ENCODE measurements around the gene TIMM10B. TPM values are rescaled to one million over a fixed set of nuclear protein-coding genes. Genes with fewer than 3 reads are reported as not detected.

The TIMM10B gene
- total RNA-seq, 1 experiment from 2014 or later = 53.1 TPM

- H3K9me3 ChIP-seq = no peaks in the 10 kb centered on the region
- Mint-ChIP-seq H3K36me3 (ENCODE audit: insufficient read depth, unreplicated experiment) (peaks cover 6% of the 10 kb centered on the region), H3K27me3 (ENCODE audit: insufficient read depth, unreplicated experiment) (no peaks in the 10 kb centered on the region), H3K4me3 (ENCODE audit: unreplicated experiment) (no peak overlapping the region), H3K27ac (ENCODE audit: unreplicated experiment) (no peak overlapping the region), H3K9me3 (ENCODE audit: unreplicated experiment) (no peaks in the 10 kb centered on the region), H3K4me1 (ENCODE audit: low read depth, unreplicated experiment) (peaks cover 2% of the 10 kb centered on the region)
- no peak for DNase-seq
- intact Hi-C loops (cut with micrococcal nuclease; ENCODE audit: unreplicated experiment) = loop anchor here (1.0 to 5.0 kb wide), 5 partner anchors 73 to 226 kb away; partner anchors contain the start of gene MRPL17
- no peaks in the 10 kb centered on the region for H3K4me1 ChIP-seq
- POLR2A ChIA-PET = interaction anchor here (0.7 kb wide), 1 partner anchor 152 kb away, joined by 3 read pairs; the partner anchor contains the start of gene MRPL17
- no peak overlapping the region for H3K4me3 ChIP-seq (ENCODE audit: low read depth, low read length)
- CTCF ChIA-PET = interaction anchor here (0.6 to 2.1 kb wide), 22 partner anchors 10 to 625 kb away, joined by 3 to 26 read pairs (median 4); partner anchors contain the start of genes APBB1, MRPL17, TAF10 and TPP1
- H3K27me3 ChIP-seq (replicated peaks; ENCODE audit: control insufficient read depth, insufficient read depth, low read length) = no peaks in the 10 kb centered on the region
- BruUV-seq (replicated peaks) = no TSS peak
- TF ChIP-seq CTCF (IDR thresholded peaks at IDR 0.05; ENCODE audit: insufficient read depth in 1 of 2, low read depth in 1 of 2, low read length in 1 of 2, severe bottlenecking in 1 of 2, unreplicated experiment in 1 of 2) = no peak
- no peaks in the 10 kb centered on the region for H3K36me3 ChIP-seq (ENCODE audit: control insufficient read depth, insufficient read depth, low read length)
These were observed 49.5 kb downstream of the TIMM10B start for GRCh38 chr11:6530848-6531247.

- Mint-ChIP-seq H3K36me3 (ENCODE audit: insufficient read depth, unreplicated experiment) (peaks cover 6% of the 10 kb centered on the region), H3K27me3 (ENCODE audit: insufficient read depth, unreplicated experiment) (no peaks in the 10 kb centered on the region), H3K9me3 (ENCODE audit: unreplicated experiment) (no peaks in the 10 kb centered on the region), H3K4me3 (ENCODE audit: unreplicated experiment) (no peak overlapping the region), H3K4me1 (ENCODE audit: low read depth, unreplicated experiment) (peaks cover 6% of the 10 kb centered on the region), H3K27ac (ENCODE audit: unreplicated experiment) (no peak overlapping the region)
- BruUV-seq (replicated peaks) = no TSS peak
- Histone ChIP-seq H3K4me3 (ENCODE audit: low read depth, low read length) (no peak overlapping the region), H3K36me3 (ENCODE audit: control insufficient read depth, insufficient read depth, low read length) (no peaks in the 10 kb centered on the region), H3K9me3 (no peaks in the 10 kb centered on the region), H3K27me3 (replicated peaks; ENCODE audit: control insufficient read depth, insufficient read depth, low read length) (no peaks in the 10 kb centered on the region), H3K4me1 (peaks cover 4% of the 10 kb centered on the region; the same call in 1 of the 2 replicates)
- peak; percentile 74 to 80 for TF ChIP-seq CTCF (IDR thresholded peaks at IDR 0.05; ENCODE audit: insufficient read depth in 1 of 2, low read depth in 1 of 2, low read length in 1 of 2, severe bottlenecking in 1 of 2, unreplicated experiment in 1 of 2)
- intact Hi-C loops (cut with micrococcal nuclease; ENCODE audit: unreplicated experiment) = loop anchor here (1.0 to 5.0 kb wide), 5 partner anchors 73 to 226 kb away; partner anchors contain the start of gene MRPL17
- POLR2A ChIA-PET = interaction anchor here (0.7 kb wide), 1 partner anchor 152 kb away, joined by 3 read pairs; the partner anchor contains the start of gene MRPL17
- CTCF ChIA-PET = interaction anchor here (0.6 to 2.1 kb wide), 21 partner anchors 9 to 624 kb away, joined by 3 to 26 read pairs (median 4); partner anchors contain the start of genes APBB1, MRPL17, TAF10 and TPP1
- DNase-seq = peak in 1 of 2 experiments; percentile 55
These were observed 50.0 kb downstream of the TIMM10B start for GRCh38 chr11:6531267-6531752.

Other genes with a start within 250 kb of the TIMM10B start
- 26.8 and 27.8 TPM in 2 replicates for gene FHIP1B, start 246.9 kb upstream of the TIMM10B start, total RNA-seq (2022)
- 0.56 TPM in 1 of 2 replicates, not detected in the other for gene CNGA4, start 242.4 kb upstream of the TIMM10B start, total RNA-seq (2022)
- gene CCKBR, start 221.7 kb upstream of the TIMM10B start, total RNA-seq (2022) = 1.6 and 2.1 TPM in 2 replicates
- gene CAVIN3, start 161.0 kb upstream of the TIMM10B start, total RNA-seq (2022) = 7.7 and 11.2 TPM in 2 replicates
- gene SMPD1, start 91.0 kb upstream of the TIMM10B start, total RNA-seq (2022) = 38.6 and 41.9 TPM in 2 replicates
- gene APBB1, start 62.4 kb upstream of the TIMM10B start, total RNA-seq (2022) = 37.8 and 39.0 TPM in 2 replicates
- gene HPX, start 40.5 kb upstream of the TIMM10B start, total RNA-seq (2022) = 10.7 and 10.9 TPM in 2 replicates
- gene TRIM3, start 7.6 kb upstream of the TIMM10B start, total RNA-seq (2022) = 28.0 and 33.4 TPM in 2 replicates
- 94.6 and 100 TPM in 2 replicates for gene ARFIP2, start 170 bp upstream of the TIMM10B start, total RNA-seq (2022)
- gene DNHD1, start 15.8 kb downstream of the TIMM10B start, total RNA-seq (2022) = 5.7 and 6.7 TPM in 2 replicates
- gene RRP8, start 122.1 kb downstream of the TIMM10B start, total RNA-seq (2022) = 20.0 and 21.0 TPM in 2 replicates
- 117 and 119 TPM in 2 replicates for gene ILK, start 122.3 kb downstream of the TIMM10B start, total RNA-seq (2022)
- gene TAF10, start 130.7 kb downstream of the TIMM10B start, total RNA-seq (2022) = 142 and 143 TPM in 2 replicates
- 61.7 TPM in 2 replicates for gene TPP1, start 137.9 kb downstream of the TIMM10B start, total RNA-seq (2022)
- gene DCHS1, start 174.3 kb downstream of the TIMM10B start, total RNA-seq (2022) = 1.7 and 2.0 TPM in 2 replicates
- 57.8 and 60.8 TPM in 2 replicates for gene MRPL17, start 201.8 kb downstream of the TIMM10B start, total RNA-seq (2022)